HG02870 (cell line): Measurements from ENCODE around the gene OR6K3.
A peak's percentile ranks its signal among the peaks of the same experiment; 100 is the strongest.
"Not testable (repeated sequence)": the region's sequence is repeated elsewhere in the genome, so short reads cannot be mapped to it uniquely, and the experiment has no call there.

Source experiments
- ATAC-seq: cut with Tn5 transposase; IDR thresholded peaks from one replicate; pipeline ENCODE4 v1.9.1; 2021; ENCODE audit warnings: mild to moderate bottlenecking, moderate library complexity; ENCODE audit not compliant: unreplicated experiment

The OR6K3 gene, protein sequence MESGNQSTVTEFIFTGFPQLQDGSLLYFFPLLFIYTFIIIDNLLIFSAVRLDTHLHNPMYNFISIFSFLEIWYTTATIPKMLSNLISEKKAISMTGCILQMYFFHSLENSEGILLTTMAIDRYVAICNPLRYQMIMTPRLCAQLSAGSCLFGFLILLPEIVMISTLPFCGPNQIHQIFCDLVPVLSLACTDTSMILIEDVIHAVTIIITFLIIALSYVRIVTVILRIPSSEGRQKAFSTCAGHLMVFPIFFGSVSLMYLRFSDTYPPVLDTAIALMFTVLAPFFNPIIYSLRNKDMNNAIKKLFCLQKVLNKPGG

GRCh38 chr1:158720620-158721019 is at the start of gene OR6K3:
Gene OR6K3, minus strand, starts transcription at chr1:158720720. Its CDS starts 2,605 bp downstream, at chr1:158718115.
- no peak for ATAC-seq

DNA sequence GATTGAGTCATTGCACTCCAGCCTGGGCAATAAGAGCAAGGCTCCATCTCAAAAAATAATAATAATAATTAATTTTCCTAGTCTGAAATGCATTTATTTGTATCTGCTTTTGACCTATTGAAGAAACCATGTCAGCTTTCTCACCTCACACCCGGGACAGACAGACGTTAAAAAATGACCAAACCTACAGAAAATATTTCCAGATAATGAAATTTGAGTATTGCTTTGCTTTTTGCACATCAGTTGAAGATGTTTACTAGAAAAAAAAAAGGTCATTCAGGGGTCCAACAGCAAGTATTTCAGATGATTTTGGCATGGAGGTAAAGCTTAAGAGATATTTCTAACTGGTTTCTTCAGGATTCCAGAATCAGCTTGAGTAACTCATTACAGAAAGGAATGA is 33.9 kb upstream of the OR6K3 start, which contains the start of gene OR6K6:
Gene OR6K6 (plus strand): TSS at position 301 of the 400 bp plus-strand sequence. CDS start 168 bp downstream, outside the sequence.
- no peak for ATAC-seq

- no peak for ATAC-seq
These were observed 31.7 kb upstream of the OR6K3 start for GRCh38 chr1:158752155-158752712.

DNA sequence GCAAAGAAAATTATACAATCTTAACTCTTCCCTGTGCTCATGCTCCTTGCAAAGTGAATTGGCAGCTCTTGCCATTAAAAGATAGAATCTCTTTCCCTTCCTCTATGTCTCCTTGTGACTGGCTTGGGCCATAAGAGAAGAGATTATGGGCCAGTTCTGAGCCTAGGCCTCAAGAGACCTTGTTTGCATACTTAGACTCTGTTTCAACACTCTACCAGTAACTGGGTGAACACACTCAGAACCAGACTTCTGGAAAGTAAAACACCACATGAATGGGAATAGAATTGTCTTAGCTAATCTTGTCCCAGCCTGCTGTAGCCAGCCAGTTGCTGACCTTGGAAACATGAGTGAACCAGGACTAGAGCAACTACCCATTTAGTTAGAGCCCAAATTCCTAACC is 15.3 kb upstream of the OR6K3 start:
- ATAC-seq, result no peak

DNA sequence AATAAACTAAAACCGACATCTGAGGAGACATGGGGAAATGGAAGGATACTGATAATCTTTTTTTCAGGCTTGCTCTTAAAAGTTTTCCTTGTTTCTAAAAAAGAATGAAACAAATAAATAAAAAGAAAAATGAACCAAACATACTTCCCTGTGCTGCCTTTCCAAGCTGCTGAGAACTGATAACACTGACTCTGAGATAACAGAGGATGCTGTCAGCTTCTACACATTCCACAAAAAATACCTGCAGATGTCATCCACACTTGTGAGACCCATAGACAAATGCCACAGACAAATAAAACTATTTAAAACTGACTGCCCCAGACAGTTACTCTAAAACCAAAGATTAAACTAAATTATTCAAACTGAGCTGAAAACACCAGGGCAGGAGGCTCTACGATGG is 12.0 kb upstream of the OR6K3 start:
- no peak for ATAC-seq

- ATAC-seq, result no peak
These were observed 11.2 kb upstream of the OR6K3 start for GRCh38 chr1:158731707-158732106.

DNA sequence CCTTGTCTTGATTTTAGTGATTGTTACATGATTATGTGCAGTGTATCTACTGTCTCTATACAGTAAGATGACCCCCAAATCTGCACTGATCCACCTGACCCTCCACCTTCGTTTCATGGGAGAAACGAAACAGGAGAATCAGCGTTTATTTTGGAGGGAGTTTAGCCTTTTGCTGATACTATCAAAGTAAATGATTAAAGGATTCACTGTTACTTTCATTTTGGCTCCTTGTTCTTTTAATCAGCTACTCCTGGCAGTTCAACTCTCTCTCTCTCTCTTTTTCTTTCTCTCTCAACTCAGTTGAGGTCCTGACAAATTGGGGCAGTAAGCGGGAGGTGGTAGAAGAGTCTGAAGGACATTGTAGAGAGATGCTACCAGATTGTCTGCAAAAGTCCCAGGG is 9.9 kb upstream of the OR6K3 start:
- ATAC-seq, result no peak

DNA sequence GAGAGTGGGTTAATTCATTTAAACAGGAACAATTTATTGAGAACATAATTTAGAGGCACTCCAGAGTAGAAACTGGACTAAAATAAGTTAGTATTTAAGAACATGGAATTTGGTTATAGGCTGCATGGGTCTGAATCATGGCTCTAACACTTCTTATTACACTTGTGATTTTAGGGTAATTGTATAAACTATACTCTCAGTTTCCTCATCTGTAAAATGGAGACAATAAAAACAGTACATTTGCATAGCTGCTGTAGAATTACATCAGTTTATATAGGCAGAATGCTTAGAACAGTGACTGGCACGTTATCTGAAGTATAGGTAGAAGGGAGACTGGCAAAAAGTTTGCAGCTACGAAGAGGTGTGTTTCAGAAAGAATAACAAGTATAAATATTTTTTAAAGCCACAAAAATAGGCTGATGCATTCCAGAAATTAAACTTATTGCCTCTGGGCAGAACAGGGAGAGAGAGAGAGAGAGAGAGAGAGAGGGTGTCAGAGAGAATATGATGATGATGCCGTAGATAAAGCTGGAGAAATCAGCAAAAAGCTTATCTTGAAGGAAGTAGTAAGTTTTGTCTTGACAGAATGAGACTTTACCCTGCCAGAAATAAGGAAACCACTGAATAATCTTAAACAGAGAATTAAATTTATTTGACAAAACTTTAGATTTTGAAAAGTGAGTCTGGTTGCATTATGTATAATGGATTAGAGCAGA is 8.1 kb upstream of the OR6K3 start:
- no peak for ATAC-seq

- ATAC-seq, result no peak
These were observed 3.9 kb upstream of the OR6K3 start for GRCh38 chr1:158724442-158724841.

GRCh38 chr1:158719664-158720063 is 856 bp downstream of the OR6K3 start:
- no peak for ATAC-seq

DNA sequence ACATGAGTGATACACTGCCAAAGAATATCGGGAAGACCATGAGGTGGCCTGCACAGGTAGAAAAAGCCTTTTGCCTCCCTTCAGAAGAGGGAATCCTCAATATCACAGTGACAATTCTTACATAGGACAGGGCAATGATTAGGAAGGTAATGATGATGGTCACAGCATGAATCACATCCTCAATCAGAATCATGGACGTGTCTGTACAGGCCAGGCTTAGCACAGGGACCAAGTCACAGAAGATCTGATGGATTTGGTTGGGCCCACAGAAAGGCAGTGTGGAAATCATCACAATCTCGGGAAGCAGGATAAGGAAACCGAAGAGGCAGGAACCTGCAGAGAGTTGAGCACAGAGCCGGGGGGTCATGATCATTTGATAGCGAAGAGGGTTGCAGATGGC is 3.2 kb downstream of the OR6K3 start:
- no peak for ATAC-seq

- ATAC-seq, result peak; percentile 51
These were observed 4.2 kb downstream of the OR6K3 start for GRCh38 chr1:158716335-158716734.

DNA sequence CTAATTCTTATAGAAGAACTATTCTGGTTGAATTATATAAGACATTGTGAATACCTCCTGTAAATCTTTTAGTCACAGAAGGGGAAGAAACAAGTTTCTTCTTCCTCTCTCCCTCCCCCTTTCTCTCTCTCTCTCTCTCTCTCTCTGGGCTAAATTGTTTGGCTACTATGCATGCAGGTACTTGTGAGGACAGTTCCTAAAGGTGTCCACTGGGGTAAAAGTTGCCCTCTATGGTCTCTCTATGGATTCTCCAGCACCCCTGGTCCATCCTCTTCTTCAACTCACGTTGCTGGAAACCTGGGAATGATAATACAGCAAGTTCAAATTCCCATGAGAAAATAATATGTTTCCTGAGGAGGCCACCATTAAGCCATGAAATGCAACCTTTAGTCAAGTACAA is 5.8 kb downstream of the OR6K3 start:
- ATAC-seq, result no peak

DNA sequence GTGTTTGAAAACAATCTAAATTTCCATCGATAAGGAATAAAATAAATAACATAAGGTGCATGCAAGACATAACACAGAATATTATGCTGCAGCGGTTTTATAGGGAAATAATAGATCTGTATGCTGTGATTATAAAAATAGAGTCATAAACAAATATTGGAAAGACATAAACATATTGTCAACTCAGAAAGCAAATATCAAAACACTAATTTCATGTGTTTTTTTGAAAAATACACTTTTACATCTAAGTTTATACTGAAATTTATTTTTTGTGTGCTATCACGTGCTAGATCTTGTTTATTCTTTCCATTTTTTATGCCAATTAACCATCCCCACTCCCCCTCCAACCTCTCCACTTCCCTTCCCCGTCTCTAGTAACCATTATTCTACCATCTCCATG is 9.4 kb downstream of the OR6K3 start:
- ATAC-seq, result no peak

DNA sequence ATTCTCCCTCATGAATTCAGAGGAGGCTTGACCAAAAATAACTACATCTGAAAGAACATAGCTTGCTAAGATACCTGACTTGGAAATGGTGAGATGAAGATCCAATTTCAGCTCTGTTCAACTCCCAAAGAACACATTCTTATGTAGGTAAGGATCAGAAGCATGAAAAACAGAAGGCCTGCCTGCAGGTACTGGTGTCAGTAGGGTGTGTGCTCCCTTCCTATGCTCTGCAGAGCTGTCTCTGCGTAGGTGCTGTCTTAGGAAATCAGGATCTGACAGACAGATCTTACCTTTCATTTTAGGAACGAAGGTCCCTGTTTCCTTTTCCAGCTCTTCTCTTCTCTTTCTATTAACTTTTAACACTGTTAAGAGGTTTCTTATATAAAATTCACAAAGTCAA is 14.4 kb downstream of the OR6K3 start:
- no peak for ATAC-seq

GRCh38 chr1:158700552-158700951 is 20.0 kb downstream of the OR6K3 start, which contains the start of gene OR6K2:
Gene OR6K2, minus strand, starts transcription at chr1:158700652. Its CDS starts 0 bp downstream, at chr1:158700652.
- no peak for ATAC-seq

DNA sequence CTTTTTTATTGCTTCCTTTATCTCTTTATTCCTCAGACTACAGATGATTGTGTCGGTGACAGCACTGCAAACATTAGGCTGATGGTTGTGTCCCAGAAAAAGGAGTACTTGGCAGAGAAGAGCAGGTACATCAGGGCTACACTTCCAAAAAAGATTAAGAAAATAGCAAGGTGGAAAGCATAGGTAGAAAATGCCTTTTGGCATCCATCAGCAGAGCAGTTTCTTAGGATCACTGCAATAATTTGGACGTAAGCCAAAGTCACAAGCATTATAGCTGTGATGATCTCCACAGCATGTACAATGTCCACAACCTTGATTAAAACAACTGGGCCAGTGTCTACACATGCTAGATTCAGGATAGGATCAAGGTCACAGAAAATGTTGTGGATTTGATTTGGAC is 25.9 kb downstream of the OR6K3 start:
- no peak for ATAC-seq

- no peak for ATAC-seq
These were observed 28.2 kb downstream of the OR6K3 start for GRCh38 chr1:158692356-158692755.

DNA sequence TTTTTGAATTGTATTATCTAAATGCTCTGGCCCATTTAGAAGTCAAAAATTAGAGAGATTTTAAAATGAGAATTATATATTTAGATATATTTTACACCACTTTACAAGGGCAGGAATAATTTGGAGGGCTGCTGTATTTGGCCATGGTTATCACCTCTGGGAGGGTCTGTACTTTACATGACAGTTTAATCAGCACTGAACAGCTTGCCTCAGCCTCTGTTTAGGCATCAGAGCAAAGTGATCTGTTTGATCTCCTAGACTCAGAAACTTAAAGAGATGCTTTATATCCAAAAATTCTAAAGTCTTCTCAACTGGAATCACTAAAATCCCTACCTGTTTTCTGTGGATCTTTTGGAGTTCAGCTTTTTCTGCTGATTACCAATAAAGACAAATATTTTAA is 28.6 kb downstream of the OR6K3 start:
- ATAC-seq, result no peak

GRCh38 chr1:158691149-158691548 is 29.4 kb downstream of the OR6K3 start:
- ATAC-seq, result not testable (repeated sequence)

DNA sequence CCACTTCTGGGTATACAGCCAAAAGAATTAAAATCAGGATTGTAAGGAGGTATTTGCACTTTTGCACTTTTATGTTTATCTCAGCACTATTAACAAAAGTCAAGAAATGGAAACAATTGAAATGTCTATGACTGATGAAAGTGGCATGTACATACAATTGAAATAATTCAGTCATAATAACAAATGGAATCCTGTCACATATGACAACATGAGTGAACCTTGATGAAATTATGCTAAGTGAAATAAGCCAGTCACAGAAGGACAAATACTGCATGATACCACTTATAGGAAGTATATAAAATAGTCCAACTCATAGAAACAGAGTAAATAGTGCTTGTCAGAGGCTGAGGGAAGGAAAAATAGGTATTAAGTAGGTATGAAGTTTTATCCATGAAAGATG is 30.6 kb downstream of the OR6K3 start:
- ATAC-seq, result no peak

DNA sequence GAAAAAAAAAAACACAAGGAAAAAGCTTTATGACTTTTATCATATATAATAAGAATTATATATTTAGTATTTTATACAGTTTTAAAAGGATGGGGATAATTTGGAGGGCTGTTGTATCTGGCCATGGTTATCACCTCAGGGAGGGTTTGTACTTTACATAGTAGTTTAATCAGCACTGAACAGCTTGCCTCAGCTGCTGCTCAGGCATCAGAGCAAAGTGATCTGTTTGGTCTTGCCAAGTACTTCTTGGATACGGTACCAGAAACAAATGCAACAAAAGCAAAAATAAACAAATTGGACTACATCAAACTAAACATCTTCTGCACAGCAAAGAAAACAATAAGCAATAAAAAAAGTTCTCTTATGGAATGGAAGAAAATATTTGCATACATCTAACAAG is 31.4 kb downstream of the OR6K3 start:
- ATAC-seq, result no peak
